Measurements from ENCODE around the gene NID1. TPM values are rescaled to one million over a fixed set of nuclear protein-coding genes. Genes with fewer than 3 reads are reported as not detected.
A peak's percentile ranks its signal among the peaks of the same experiment; 100 is the strongest.

The NID1 gene
- total RNA-seq, 4 donors from 2014 or later, result 27.8 to 91.8 (median 69.4) TPM

GRCh38 chr1:235960809-235961208 is 104.1 kb downstream of the NID1 start:
- 92 to 96% methylated on average over 4 of the region's 4 CpGs for WGBS, 2 donors
- Histone ChIP-seq H3K4me1 (no peaks in the 10 kb centered on the region), H3K27ac (no peak overlapping the region), H3K4me3 (replicated peaks in 1 of 3) (no peak overlapping the region), H3K36me3 (no peaks in the 10 kb centered on the region), H3K9me3 (no peaks in the 10 kb centered on the region), H3K27me3 (no peaks in the 10 kb centered on the region)
- intact Hi-C loops (cut with DNase I), result no loop called here
- TF ChIP-seq CTCF (IDR thresholded peaks at IDR 0.05) (no peak), POLR2A (IDR thresholded peaks at IDR 0.05) (no peak)
- DNase-seq, result no peak

- intact Hi-C loops (cut with DNase I), result no loop called here
- TF ChIP-seq CTCF (IDR thresholded peaks at IDR 0.05) (no peak), POLR2A (IDR thresholded peaks at IDR 0.05) (no peak)
- DNase-seq, result no peak
- Histone ChIP-seq H3K4me1 (no peaks in the 10 kb centered on the region), H3K36me3 (no peaks in the 10 kb centered on the region), H3K4me3 (replicated peaks in 1 of 3) (no peak overlapping the region), H3K27ac (no peak overlapping the region), H3K9me3 (no peaks in the 10 kb centered on the region), H3K27me3 (no peaks in the 10 kb centered on the region)
- 68 to 78% methylated on average over 12 of the region's 12 CpGs for WGBS, 2 donors
Observed at GRCh38 chr1:235958021-235958420, 106.9 kb downstream of the NID1 start.

GRCh38 chr1:235955777-235956176 is 109.1 kb downstream of the NID1 start:
- TF ChIP-seq POLR2A (IDR thresholded peaks at IDR 0.05) (no peak), CTCF (IDR thresholded peaks at IDR 0.05) (no peak)
- WGBS, 2 donors, result 77 to 79% methylated on average over 4 of the region's 4 CpGs
- H3K4me3 ChIP-seq (replicated peaks in 1 of 3), result no peak overlapping the region
- intact Hi-C loops (cut with DNase I), result no loop called here
- no peaks in the 10 kb centered on the region for H3K4me1 ChIP-seq
- no peak overlapping the region for H3K27ac ChIP-seq
- no peaks in the 10 kb centered on the region for H3K9me3 ChIP-seq
- no peaks in the 10 kb centered on the region for H3K27me3 ChIP-seq
- DNase-seq, result no peak
- H3K36me3 ChIP-seq, result no peaks in the 10 kb centered on the region

GRCh38 chr1:235954306-235955283 is 110.3 kb downstream of the NID1 start:
- Histone ChIP-seq H3K27ac (no peak overlapping the region), H3K4me1 (no peaks in the 10 kb centered on the region), H3K9me3 (no peaks in the 10 kb centered on the region), H3K36me3 (no peaks in the 10 kb centered on the region), H3K27me3 (no peaks in the 10 kb centered on the region), H3K4me3 (replicated peaks in 1 of 3) (no peak overlapping the region)
- DNase-seq, result peak in 1 of 2 donors; percentile 16
- 65 to 73% methylated on average over 9 to 11 of the region's 11 CpGs for WGBS, 2 donors
- intact Hi-C loops (cut with DNase I), result no loop called here
- TF ChIP-seq CTCF (IDR thresholded peaks at IDR 0.05) (no peak), POLR2A (IDR thresholded peaks at IDR 0.05) (no peak)

GRCh38 chr1:235953801-235954200 is 111.1 kb downstream of the NID1 start:
- no peak for DNase-seq
- Histone ChIP-seq H3K36me3 (no peaks in the 10 kb centered on the region), H3K9me3 (no peaks in the 10 kb centered on the region), H3K27me3 (no peaks in the 10 kb centered on the region), H3K4me3 (replicated peaks in 1 of 3) (no peak overlapping the region), H3K4me1 (no peaks in the 10 kb centered on the region), H3K27ac (no peak overlapping the region)
- 88% methylated on average over 2 of the region's 2 CpGs for WGBS, 2 donors
- intact Hi-C loops (cut with DNase I), result no loop called here
- TF ChIP-seq CTCF (IDR thresholded peaks at IDR 0.05), result no peak
- TF ChIP-seq POLR2A (IDR thresholded peaks at IDR 0.05), result no peak

All from thyroid gland (tissue), 4 donors.